ENCODE measurements around the gene CD3E.
"Not testable (repeated sequence)": the region's sequence is repeated elsewhere in the genome, so short reads cannot be mapped to it uniquely, and the experiment has no call there.

The CD3E gene

DNA sequence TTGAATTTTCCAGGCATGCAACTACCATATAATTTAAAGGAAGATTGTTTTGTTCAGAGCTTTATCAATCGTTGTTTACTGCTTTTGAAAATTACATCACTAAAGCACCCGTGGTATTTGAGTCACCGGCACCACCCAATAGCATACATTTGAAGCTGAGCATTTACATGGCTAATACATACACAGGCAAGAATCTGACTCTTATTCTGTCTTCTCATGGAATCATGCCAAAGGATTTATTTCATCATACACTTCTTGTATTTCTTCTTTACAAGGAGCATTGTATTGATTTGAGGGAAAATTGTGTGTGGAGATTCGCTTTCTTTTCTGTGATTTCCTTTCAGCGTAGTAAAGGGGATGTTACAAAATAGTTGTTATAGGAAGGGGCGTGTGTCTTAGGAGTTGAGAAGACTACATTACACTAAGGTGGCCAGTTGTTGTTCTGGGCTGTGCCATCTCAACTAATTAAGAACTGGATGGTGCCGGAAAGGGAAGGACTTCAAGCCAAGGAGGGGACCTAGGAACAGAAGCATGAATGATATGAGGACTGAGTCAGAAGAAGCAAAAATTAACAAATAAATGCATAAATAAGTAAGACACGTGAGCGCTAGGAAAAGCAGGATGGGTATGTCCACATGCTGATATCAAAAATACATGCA is 12.9 kb upstream of the CD3E start:
- no peak for DNase-seq

DNA sequence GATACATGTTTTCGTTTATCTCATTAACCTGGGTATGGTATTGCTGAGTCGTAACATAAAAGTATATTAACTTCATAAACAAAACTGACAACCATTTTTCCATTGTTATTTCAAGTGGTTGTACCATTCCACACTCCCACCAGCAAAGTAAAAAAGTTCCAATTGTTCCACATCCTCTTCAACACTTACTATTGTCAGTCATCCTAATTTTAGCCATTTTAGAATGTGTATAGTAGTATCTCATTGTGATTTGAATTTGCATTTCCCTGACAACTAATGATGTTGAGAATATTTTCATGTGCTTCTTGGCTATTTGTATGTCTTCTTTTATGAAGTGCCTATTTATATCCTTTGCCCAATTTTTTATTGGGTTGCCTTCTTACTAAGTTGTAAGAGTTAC is 10.5 kb upstream of the CD3E start:
- DNase-seq: no peak

DNA sequence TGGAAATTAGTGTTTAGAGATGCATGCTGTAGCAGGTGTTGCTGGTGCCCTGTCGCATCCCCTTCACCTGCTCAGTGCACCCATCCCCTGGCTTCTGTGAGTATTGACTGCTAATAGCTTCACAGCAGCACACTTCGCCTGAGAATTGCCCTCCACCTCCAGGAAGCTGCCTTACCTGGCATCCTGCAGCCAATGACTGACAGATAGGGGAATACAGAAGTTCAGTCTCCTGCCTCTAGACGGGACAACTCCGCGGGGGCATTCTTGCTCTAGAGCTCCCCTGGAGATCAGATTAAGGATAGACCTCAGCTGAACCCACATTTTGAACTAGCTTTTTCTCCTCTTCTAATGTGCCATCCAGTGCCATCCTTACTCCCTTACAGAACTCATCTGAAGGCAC is 9.3 kb upstream of the CD3E start:
- no peak for DNase-seq

DNA sequence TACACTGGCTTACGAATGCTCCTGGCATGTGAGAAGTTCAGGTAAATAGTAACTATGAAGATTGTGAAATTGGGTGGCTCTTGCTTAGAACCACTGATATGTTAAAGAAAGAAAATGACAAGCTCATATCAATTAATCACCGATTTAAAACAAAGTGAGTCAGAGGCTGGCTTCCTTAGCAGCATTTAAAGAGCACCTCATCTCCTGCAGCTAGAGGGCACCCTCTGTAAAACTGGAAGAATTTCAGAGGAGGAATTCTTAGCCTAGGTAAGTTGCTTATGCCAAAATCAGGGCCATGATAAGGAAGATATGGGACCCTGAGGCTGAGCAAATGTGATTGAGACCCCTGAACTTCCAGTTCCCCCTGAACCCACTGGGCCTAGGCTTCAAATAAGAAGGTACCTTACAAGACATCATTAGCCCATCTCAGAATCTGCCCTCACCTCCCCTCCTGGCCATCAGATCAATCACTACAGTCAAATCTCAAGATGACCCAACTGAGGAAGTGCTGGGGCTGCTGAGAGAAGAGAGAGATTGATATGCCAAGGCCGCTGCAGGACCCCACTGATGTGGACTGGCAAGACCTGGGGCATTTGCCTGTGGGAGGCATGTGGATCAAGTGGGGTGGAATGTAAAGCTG is 8.6 kb upstream of the CD3E start:
- peak; percentile 42 for DNase-seq

DNA sequence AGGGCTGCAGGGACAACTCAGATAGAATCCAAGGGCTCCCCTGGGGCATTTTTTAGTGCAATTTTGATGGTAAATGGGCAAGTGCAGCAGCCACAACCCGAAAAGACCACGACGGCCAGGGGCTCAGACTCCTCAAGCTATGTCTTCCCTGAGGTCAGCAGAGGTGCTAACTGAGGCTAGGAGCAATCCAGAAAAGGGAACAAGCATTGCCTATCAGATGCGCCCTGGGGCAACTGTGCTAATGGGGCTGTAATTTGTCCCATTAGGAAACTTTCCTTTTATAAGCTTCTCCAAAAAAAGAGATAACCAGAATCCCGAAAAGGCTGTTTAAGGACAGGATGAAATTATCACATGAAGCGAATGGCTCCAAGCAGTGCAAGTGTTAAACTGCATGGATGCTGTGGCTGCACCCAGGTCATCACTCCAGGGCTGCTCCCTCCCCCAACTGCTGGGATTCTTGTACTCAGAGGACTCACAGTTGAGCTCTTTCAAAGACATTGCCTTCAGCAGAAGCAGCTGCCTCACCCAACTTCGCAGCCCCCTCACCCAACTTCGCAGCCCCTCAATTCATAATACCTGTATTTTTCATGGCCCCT is 2.8 kb upstream of the CD3E start:
- no peak for DNase-seq

DNA sequence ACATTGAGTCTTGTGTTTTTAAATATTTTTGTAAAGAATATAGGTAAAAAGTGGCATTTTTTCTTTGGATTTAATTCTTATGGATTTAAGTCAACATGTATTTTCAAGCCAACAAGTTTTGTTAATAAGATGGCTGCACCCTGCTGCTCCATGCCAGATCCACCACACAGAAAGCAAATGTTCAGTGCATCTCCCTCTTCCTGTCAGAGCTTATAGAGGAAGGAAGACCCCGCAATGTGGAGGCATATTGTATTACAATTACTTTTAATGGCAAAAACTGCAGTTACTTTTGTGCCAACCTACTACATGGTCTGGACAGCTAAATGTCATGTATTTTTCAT is 333 bp upstream of the CD3E start:
- DNase-seq: no peak

DNA sequence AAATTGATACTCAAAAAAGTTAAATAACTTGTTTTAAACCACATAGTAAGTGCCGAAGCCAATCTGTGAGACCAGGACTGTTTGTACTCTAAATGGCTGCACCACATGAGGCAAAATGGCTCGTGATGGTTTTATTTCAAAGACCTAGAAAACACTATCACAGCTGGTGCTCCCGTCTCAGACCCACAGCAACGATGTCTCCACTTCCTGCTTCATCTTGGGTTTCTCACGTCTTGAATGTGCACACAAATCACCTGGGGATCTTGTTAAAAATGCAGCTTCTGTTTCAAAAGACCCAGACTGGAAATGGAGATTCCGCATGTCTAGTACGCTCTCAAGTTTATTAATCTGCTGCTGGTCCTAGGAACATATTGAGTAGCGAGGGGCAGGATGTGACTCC is 1.2 kb downstream of the CD3E start:
- DNase-seq: peak; percentile 60

DNA sequence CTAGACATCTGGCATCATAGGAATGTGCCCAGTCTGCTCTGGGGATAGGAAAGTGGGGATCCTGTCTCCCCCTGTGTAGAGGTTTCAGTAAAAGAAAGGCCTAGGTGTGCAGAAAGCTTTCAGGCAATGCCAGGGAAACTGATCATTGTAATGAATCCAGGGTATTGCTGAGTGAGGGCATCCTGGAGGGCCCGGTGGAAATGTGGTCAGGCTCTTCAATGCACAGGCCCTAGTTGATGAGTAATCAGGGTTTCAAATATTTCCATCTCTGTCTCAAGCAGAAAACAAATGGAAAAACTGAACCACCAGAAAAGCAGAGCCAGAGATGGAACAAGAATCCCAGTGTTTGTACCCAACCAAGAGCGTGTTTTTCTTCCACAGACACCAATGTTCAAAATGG is 2.0 kb downstream of the CD3E start:
- DNase-seq: peak; percentile 8

DNA sequence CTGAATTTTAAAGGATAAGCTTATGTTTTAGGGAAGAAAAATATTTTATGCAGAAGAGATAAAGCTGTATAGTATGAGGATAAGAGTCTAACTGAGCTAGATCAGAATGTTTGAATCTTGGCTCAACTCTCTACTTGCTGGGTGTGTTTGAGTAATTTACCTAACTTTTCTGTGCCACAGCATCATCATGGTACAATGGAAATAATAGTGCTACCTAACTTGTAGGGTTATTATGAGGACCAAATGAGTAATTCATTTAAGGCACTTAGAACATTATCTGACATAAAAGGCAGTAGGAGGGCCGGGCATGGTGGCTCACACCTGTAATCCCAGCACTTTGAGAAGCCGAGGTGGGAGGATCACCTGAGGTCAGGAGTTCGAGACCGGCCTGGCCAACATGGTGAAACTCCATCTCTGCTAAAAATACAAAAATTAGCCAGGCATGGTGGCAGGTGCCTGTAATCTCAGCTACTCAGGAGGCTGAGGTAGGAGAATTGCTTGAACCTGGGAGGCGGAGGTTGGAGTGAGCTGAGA is 4.5 kb downstream of the CD3E start:
- DNase-seq: not testable (repeated sequence)

DNA sequence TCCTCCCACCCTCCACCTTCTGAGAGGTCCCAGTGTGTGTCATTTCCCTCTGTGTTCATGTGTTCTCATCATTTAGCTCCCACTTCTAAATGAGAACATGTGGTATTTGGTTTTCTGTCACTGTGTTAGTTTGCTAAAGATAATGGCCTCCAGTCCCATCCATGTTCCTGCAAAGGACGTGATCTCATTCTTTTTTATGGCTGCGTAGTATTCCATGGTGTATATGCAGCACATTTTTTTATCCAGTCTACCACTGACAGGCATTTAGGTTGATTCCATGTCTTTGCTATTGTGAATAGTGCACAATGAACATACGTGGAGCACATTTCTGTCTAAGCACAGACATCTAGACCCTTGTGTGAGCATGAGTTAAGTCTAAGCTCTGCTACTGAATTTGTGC is 5.7 kb downstream of the CD3E start:
- no peak for DNase-seq

DNA sequence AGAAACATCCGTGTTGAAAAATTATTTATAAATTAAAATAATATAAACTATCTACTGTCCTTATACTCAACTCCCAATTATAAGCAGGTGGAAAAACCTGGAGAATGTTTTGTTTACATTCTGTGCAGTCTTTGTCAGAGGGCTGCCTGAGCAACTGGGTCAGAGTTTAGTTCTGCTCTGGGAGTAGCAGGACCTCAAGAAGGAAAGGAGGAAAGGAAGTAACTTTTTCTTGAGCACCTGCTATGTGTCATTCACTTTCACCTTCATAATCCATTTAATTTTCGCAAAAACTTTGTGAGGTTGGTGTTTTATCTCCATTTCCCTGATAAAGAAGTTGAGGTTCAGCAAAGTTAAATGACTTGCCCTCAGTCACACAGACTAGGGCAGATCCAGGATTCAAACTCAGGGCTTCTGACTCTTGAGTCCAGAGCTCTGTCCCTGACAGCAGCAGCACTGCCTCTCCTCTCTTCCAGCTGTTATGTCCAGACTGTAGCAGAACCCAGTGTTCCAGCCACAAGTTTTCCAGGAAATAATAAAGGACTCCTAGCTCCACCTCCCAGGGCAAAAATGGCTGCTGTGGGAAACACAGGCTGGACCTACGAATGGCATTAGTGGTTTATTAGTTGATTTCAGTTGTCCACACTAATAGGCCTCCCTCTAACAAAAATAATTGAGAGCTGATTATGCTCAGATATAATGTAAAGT is 6.4 kb downstream of the CD3E start:
- no peak for DNase-seq

DNA sequence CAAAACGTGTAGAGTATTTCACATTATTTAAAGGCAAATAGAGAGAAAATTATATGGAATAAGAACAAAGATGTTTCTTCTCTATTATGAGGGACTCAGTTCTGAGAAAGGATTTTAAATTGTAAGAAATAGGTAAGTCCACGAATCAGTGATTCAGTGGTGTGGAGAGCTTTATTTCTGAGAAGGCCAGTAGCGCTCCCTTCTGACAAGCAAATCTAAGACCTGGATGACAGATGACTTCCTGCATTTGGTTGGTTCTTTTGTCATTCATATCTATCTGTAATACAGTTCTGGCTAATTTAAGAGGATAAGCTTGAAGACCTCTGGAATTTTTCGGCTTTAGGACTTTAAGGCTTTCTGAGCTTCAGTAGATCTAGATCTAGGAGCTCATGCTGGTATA is 7.0 kb downstream of the CD3E start:
- no peak for DNase-seq

DNA sequence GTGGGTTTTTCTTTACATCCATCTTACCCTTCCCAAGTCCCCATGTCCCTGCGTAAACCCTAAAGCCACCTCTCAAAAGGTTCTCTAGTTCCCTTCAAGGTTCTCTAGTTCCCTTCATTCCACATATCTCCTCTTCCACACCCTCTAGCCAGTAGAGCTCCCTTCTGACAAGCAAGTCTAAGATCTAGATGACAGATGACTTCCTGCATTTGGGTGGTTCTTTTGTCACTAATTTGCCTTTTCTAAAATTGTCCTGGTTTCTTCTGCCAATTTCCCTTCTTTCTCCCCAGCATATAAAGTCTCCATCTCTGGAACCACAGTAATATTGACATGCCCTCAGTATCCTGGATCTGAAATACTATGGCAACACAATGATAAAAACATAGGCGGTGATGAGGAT is 7.8 kb downstream of the CD3E start:
- no peak for DNase-seq

DNA sequence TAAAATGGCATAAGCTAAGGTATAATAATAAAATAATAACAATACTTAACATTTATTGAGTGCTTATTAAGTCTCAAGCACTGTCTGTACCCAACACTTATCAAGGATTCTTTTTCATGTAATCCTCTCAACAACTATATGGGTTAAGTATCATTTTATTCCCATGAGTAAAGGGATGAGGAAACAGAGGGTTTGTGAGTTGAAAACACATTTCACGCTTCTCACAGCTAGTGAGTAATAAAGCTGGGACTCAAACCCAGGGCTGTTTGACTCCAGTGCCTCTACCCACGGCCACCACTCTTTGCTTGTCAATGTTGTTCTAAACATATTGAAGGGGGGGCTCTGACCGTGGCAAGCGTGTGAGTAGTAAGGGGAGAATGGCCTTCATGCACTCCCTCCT is 8.7 kb downstream of the CD3E start:
- no peak for DNase-seq

DNA sequence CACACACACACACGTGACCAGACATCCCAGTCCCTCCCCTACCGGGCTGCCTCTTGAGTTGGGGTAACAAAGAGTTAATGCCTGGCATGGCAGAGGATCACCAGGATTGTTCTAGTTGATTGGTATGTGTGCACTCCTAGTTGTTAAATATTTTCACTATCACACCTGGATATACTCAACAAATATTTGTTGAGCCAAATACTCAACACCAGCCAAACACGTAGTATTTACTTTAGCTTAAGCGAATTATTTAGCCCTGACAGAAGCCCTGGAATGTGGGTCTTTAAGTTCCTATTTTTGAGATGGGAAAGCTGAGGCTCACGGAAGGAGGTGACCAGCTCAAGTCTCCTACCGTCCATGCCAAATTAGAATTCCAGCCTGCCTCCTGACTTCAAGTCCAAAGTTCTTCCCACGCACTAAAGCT is 10.5 kb downstream of the CD3E start:
- DNase-seq: no peak

DNA sequence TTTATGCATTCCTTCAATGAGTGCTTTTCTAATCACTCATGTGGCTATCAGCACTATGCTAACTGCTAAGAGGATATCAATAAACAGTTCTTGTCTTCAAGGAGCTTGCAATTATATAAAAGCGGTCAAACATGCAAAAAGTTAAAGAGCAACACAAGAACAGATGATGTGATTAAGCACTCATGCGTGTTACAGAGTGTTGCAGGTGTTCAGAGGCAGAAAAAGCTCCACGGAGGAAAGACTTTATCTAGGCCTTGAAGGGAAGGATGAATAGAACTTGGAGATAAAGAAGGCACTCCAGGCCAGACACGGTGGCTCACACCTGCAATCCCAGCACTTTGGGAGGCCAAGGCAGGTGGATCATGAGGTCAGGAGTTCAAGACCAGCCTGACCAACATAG is 13.6 kb downstream of the CD3E start:
- DNase-seq: no peak

DNA sequence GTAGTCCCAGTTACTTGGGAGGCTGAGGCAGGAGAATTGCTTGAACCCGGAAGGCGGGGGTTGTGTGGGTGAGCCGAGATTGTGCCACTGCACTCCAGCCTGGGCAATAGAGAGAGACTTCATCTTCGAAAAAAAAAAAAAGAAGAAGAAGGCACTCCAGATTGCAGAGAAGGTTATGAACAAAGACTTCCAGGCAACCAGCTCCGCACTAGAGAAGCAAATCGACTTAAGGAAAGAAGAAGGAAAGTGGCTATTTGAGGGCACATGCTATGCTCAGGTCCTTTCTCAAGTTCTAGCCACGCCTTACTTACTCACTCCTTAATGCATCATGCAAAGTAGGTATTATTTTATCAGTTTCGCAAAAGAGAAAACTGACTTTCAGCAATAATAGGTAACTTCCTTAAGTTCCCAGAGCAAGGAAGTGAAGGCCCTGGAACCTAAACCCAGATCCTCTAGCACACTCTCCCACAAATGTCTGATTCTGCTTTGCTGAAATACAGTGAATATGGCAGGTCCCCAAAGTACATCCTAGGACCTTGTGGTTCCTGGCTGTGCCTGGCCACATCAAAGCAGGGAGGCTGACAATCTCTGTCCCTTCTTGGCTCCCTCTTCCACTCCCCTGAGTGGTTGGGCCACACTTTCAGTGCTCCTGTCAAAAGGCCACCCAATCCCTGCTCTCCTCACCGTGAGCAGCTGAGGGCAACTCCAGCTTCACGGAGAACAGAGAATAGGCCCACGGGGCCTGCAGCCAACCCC is 14.2 kb downstream of the CD3E start:
- no peak for DNase-seq

DNA sequence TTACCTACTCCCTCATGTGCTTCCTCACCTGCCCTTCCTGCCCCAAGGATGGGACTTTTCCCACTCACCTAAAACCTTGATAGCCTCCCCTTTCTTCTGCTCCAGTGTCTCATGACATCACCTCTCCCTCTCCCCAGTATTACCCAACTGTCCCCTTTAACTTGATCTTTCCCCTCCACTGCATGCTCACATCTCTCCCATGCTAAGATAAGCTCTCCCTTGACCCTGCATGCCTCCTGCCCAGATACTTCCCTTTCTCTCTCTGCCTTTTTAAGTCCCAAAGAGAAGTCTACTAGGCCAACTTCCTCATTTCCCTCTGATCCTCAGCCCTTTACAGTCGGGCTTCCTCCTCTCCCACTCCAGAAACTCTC is 14.8 kb downstream of the CD3E start:
- no peak for DNase-seq

DNA sequence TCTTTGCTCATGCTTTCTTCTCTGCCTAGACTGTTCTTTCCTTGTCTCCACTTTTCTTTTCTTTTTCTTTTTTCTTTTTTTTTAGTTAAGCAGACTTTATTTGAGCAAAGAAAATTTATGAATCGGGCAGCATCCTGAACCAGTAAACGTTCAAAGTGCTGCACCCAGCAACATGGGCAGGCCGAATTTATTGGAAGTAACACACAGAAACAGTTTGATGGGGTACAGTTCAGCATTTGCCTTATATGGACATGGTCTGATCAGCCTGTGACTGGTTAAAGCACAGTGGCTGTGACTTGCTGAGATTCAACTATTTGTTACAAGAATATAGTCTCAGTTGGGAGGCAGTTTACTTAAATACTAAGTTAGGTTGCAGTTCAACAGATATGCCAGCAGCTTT is 16.0 kb downstream of the CD3E start:
- no peak for DNase-seq

DNA sequence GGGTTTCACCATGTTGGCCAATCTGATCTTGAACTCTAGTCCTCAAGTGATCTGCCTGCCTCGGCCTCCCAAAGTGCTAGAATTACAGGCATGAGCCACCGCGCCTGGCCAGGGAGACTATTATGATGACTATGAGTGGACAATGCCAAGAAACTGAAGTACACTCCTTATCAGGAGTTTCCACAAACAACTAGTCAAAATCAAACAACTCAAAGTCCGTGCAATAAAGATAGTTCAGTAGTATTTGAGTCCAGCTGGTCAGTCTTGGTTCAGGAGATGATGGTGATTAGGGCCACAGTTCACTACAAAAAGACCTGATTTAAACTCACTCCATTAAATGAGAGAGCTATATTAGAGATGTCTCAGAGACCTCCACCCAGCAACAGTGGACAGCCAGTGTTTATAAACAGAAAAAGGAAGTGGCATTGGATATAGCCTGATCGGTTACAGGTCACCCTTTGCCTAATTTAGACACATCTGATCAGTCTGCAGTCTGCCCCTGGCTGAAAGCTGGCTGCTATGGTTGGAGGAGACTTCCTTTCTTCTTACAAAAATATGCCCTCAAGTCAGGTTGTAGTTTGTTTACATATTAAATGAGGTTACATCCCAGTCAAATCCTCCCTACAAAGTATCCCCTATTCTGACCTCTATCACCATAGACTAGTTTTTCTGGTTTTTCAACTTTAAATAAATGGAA is 17.0 kb downstream of the CD3E start:
- DNase-seq: no peak

DNA sequence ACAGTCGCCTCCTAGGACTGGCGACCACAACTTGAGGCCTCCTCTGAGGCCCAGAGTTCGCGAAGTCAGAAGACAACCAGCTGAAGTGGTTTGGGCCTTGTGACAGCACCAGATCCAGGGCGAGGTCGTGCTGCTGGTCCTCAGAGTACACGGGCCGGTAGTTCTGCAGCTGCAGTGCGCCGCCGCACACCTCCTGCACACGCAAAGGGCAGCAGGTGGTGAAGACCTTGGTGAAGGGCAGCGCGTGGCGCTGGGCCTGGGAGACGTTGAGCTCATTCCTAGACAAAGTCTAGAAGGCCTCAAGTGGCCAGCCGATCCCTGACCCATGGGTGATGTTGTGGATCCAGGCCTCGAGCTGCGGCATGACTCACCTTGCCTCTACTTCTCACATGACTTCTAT is 18.2 kb downstream of the CD3E start:
- no peak for DNase-seq

DNA sequence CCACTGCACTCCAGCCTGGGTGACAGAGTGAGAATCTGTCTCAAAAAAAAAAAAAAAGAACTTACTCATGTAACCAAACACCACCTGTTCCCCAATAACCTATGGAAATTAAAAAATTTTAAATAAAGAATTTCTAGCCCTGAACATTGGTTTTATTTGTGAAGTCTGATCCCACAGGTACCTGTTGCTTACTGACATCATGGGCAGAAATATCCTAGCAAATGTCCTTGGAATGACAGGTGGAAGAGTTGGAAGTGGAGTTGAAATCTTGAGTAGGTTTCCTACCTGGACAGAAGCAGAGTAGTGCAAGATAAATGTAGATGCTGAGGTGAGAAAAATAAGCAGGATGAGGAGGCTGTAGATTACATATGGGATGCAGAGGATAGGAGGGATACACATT is 20.8 kb downstream of the CD3E start:
- no peak for DNase-seq

DNA sequence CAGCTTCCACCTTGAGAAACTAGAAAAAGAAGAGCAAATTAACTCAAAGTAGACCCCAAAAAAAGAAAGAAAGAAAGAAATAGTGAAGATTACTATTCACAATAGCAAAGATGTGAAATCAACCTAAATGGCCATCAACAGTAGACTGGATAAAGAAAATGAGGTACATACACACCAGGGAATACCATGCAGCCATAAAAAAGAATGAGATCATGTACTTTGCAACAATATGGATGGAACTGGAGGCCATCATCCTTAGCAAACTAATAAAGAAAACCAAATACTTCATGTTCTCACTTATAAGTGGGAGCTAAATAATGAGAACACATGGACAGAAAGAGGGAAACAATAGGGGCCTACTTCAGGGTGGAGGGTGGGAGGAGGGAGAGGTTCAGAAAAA is 24.2 kb downstream of the CD3E start:
- DNase-seq: no peak
